ENCODE data around the gene USE1. TPM values are rescaled to one million over a fixed set of nuclear protein-coding genes. Genes with fewer than 3 reads are reported as not detected.

Gene USE1
- total and polyA plus RNA-seq, 8 donors = 12.8 to 46.6 (median 19.1) TPM

DNA sequence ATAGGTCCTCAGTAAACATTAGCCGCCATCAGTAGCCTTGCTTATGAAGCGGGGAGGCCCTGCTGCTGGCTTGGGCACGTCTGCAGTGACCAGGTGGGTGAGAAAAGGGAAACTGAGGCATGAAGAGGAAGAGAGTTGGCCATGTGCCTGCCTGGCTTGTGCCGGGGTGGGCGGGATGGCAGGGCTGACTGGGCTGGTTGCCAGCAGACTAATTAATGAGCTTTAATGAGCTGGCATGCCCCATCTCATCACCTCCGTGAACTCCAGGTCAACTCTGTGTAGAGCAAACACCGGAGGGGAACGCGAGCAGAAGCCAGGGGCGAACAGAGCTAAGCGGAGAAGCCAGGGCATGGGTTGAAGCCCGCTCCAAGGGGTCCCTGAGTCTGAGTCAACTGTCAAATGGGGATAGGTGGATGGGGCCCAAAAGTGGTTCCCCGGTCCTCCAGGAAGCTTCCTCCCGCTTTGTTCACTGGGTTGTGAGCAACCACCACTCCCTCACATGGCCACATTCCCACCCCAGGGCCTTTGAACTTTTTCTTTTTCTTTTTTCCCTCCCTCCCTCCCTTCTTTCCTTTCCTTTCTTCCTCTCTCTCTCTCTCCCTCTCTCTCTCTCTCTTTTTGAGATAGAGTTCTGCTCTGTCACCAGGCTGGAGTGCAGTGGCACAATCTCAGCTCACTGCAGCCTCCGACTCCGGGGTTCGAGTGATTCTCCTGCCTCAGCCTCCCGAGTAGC lies 21.8 kb downstream of the USE1 start:
- Histone ChIP-seq H3K4me1 (peaks cover 5 to 21% (median 9%) of the 10 kb centered on the region in 3 donors), H3K27me3 (no peaks in the 10 kb centered on the region), H3K9me3 (no peaks in the 10 kb centered on the region), H3K4me3 (no peak overlapping the region), H3K36me3 (peaks cover 0 to 19% (median 7%) of the 10 kb centered on the region in 3 donors), H3K27ac (no peak overlapping the region)
- WGBS, 2 donors = 79 to 81% methylated on average over 18 of the region's 18 CpGs
- ATAC-seq (no peak), DNase-seq (peak in 1 of 6 donors; percentile 59), FAIRE-seq (no peak)
- TF ChIP-seq, protein P1, sequence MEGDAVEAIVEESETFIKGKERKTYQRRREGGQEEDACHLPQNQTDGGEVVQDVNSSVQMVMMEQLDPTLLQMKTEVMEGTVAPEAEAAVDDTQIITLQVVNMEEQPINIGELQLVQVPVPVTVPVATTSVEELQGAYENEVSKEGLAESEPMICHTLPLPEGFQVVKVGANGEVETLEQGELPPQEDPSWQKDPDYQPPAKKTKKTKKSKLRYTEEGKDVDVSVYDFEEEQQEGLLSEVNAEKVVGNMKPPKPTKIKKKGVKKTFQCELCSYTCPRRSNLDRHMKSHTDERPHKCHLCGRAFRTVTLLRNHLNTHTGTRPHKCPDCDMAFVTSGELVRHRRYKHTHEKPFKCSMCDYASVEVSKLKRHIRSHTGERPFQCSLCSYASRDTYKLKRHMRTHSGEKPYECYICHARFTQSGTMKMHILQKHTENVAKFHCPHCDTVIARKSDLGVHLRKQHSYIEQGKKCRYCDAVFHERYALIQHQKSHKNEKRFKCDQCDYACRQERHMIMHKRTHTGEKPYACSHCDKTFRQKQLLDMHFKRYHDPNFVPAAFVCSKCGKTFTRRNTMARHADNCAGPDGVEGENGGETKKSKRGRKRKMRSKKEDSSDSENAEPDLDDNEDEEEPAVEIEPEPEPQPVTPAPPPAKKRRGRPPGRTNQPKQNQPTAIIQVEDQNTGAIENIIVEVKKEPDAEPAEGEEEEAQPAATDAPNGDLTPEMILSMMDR (IDR thresholded peaks at IDR 0.05) = no peak
- intact Hi-C loops (cut with DNase I) = no loop called here

DNA sequence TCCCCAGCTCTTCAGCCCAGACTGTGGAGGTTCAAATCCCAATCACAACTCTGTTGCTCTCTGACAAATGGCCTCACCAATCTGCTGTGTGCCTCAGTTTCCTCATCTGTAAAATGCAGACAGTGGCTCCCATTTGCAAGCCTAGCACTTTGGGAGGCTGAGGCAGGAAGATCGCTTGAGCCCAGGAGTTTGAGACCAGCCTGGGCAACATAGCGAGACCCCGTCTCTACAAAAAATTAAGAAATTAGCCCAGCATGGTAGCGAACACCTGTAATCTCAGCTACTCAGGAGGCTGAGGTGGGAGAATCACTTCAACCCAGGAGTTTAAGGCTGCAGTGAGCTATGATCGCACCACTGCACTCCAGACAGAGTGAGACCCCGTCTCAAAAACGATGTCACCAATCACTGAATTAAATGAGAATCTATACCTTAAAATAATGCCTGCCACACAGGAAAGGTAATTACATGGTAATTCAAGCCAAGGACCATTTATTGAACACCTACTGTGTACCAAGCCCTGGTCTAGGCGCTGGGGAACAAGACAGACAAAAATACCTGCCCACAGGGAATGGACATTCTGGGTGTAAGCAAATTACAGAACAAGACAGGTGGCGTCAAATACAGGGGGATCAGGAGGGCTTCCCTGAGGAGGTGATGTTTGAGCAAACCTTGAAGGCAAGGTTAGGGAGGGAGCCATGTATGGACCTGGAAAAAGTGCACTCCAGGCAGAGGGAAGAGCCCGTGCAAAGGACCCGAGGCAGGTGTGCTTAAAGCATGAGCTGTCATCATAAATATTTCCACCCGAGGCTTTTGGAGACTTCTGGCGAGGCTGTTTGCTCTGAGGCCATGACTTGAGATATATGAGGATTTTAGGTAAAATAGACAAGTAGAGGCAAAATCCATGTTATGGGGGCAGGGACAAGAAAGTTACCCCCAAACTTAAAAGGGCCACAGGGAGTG lies 22.9 kb downstream of the USE1 start:
- TF ChIP-seq, protein P1 (IDR thresholded peaks at IDR 0.05) = no peak
- Histone ChIP-seq H3K4me3 (no peak overlapping the region), H3K27ac (no peak overlapping the region), H3K27me3 (no peaks in the 10 kb centered on the region), H3K9me3 (no peaks in the 10 kb centered on the region), H3K36me3 (peaks cover 0 to 9% (median 0%) of the 10 kb centered on the region in 3 donors), H3K4me1 (peaks cover 9 to 26% (median 11%) of the 10 kb centered on the region in 3 donors)
- ATAC-seq (no peak), DNase-seq (no peak), FAIRE-seq (no peak)
- 88 to 94% methylated on average over 13 of the region's 13 CpGs for WGBS, 2 donors
- intact Hi-C loops (cut with DNase I) = no loop called here

DNA sequence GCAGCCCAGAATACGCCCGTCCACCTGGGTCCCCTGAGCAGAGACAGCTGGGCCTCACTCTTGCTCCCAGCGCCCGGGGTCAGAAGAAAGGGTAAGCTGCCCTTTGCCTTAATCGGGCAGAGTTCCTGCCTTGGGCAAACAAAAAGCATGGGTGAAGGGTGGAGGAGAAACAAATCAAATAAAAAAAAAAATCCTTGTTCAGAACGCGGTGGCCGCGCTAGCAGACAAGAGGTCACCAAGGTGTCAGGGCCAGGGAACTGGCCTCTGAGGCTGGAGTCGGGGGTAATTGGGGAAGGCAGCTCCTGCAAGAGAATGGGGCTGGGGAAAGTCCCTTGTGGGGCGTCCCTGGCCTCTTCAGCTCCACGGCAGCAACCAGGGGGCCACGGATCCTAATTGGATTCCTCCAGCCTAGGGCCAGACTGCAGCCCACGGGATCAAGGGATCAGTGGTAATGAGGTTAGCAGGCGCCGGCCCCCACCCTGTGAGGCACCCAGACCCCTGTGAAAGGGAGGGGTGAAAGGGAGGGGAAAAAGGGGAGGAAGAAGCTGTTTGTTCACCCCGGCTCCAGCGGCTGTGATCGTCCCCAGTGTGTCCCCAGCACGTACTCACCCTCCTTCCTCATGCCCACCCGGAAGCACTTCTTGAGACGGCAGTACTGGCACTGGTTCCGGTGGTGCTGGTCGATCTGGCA lies 25.1 kb downstream of the USE1 start:
- H3K27ac ChIP-seq = peak overlapping the region in 3 of 4 donors; percentile 8 to 37 (median 15)

DNA sequence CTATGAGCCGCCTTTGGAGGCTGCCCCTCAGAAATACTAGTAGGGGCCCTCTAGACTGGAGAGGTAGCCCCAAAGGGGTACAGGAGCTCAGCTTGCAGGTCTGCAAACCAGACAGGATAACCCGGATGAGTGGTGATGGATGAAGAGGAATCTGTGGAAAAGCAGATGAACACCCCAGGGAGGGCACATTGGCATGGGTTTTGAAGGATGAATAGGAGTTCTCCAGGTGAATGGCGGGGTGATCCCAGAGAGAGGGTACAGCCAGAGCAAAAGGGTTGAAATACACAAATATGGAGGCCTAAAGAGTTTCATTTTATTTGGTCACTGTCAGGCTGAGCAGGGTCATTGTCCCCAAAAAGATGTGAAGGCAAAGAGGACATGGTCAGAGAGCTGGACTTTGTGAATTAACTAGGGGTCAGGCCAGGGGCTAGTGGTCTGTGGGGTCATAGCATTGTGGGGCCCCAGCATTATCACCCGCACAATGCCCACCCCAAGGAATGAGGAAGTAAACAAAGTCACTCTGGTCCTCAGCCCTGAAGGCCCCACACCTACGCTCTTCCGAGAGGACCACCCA lies 25.8 kb downstream of the USE1 start:
- WGBS, 2 donors = 95 to 96% methylated on average over 6 of the region's 6 CpGs
- no peak overlapping the region for H3K4me3 ChIP-seq
- intact Hi-C loops (cut with DNase I) = no loop called here
- FAIRE-seq (no peak), DNase-seq (no peak), ATAC-seq (no peak)
- TF ChIP-seq, protein P1 (IDR thresholded peaks at IDR 0.05) = no peak
- no peaks in the 10 kb centered on the region for H3K27me3 ChIP-seq
- peaks cover 9 to 21% (median 14%) of the 10 kb centered on the region in 3 donors for H3K4me1 ChIP-seq
- H3K36me3 ChIP-seq = peaks cover 0 to 8% (median 0%) of the 10 kb centered on the region in 3 donors
- peak overlapping the region in 2 of 4 donors; percentile 15 to 37 for H3K27ac ChIP-seq
- H3K9me3 ChIP-seq = no peaks in the 10 kb centered on the region

More for the DNA sequence above, 25.1 kb downstream of the USE1 start:
- DNase-seq (peak in 1 of 6 donors; percentile 26), ATAC-seq (peak in 1 of 4 donors; percentile 1), FAIRE-seq (no peak)
- intact Hi-C loops (cut with DNase I) = no loop called here
- 37 to 38% methylated on average over 24 of the region's 24 CpGs for WGBS, 2 donors
- Histone ChIP-seq H3K9me3 (no peaks in the 10 kb centered on the region), H3K36me3 (peaks cover 0 to 8% (median 0%) of the 10 kb centered on the region in 3 donors), H3K4me1 (peaks cover 9 to 24% (median 14%) of the 10 kb centered on the region in 3 donors), H3K4me3 (no peak overlapping the region), H3K27me3 (no peaks in the 10 kb centered on the region)
- TF ChIP-seq, protein P1 (IDR thresholded peaks at IDR 0.05) = no peak
